GM12872 (cell line): ENCODE data around the gene CBR3.

Experiments
- TF ChIP-seq, protein P1 (sequence below): IDR thresholded peaks from 3 replicates; pipeline ENCODE4 v1.5.1; 2011; ENCODE audit warnings: low read depth, mild to moderate bottlenecking, low read length, moderate library complexity; ENCODE audit not compliant: insufficient read depth

Gene CBR3

GRCh38 chr21:36193200-36193599, 58.3 kb downstream of the CBR3 start:
- TF ChIP-seq, protein P1, sequence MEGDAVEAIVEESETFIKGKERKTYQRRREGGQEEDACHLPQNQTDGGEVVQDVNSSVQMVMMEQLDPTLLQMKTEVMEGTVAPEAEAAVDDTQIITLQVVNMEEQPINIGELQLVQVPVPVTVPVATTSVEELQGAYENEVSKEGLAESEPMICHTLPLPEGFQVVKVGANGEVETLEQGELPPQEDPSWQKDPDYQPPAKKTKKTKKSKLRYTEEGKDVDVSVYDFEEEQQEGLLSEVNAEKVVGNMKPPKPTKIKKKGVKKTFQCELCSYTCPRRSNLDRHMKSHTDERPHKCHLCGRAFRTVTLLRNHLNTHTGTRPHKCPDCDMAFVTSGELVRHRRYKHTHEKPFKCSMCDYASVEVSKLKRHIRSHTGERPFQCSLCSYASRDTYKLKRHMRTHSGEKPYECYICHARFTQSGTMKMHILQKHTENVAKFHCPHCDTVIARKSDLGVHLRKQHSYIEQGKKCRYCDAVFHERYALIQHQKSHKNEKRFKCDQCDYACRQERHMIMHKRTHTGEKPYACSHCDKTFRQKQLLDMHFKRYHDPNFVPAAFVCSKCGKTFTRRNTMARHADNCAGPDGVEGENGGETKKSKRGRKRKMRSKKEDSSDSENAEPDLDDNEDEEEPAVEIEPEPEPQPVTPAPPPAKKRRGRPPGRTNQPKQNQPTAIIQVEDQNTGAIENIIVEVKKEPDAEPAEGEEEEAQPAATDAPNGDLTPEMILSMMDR: no peak

DNA sequence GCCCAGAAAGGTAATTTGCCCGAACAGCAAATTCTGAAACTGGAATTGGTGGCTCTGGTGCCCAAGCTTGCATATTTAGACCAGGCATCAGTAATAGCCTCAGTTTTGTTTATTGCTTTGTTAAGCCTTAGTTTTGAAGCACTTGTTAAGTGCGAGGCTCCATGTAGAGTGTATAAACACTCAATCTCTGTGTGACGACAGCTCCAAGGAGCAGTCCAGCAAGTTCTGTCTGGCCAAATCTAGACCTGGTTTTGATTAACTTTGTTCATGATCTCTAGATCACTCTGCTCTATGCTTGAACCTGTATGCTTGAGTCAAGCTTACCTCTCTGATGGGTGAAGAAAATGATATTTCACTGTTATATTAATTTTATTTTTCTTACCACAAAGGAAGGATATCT, 59.1 kb downstream of the CBR3 start:
- TF ChIP-seq, protein P1: no peak

DNA sequence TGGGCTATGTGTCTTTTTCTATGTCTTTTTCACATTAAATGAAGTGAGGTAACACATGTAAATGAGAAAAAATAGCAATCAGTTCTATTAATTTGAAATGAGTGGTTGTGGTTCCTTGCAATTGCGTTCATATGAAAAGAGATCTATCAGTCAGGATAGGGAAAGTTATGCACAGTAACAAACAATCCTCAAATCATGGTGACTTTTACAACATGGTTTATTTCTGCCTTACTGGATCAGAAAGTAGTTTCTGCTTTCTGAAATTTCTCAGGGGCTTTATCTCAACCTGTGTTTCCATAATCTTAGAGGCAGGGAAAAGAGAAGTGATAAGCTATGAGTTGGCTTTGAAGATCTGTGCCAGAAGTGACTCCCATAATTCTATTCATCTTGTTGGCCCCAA, 60.7 kb downstream of the CBR3 start:
- TF ChIP-seq, protein P1: no peak
